ENCODE measurements around the gene CXorf65.

Gene CXorf65

DNA sequence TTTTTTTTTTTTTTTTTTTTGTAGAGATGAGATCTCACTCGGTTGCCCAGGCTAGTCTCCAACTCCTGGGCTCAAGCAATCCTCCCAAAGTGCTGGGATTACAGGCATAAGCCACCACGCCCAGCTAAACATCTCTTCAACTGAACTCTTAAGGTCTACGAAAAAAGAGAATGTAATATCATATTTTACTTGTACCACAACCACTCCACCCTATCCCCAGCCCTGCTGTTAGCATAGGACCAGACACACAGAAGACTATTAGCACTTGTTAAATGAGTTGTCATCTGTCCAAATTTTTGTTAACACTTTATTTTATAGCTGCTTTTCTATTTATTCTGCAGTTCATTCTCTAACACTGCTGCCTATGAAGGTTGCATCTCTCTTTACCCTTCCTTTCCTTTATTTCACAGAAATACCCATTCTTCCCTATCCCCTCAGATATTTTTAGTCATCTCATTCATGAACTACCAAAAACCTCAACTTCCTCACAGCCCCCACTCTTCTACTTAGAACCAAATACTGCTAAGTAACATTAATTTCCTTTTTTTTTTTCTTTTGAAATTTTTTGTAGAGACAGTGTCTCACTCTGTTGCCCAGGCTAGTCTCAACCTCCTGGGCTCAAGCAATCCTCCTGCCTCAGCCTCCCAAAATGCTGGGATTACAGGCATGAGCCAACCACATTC, 48.6 kb downstream of the CXorf65 start:
- no peak for DNase-seq

DNA sequence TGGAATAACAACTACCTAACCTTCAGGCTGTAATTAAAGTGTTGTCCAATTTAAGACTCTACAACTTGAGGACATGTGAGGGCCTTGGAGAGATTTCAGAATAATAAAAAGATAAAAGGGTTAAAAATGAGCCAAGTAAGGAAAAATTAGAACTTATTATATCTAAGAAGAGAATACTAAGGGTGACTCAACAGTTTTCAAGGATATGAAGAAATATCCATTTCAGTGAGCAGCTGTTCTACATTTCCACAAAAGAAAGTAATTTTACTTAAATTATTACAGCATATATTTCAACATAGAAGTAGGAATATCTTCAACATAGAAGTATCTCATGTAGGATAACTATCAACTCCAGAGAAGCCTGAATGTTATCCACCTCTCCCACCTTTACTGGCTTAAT, 49.7 kb downstream of the CXorf65 start:
- DNase-seq = no peak

Measured in GDM1 (cell line).